GM21576 (cell line): ENCODE results near the gene GUCY2D.

Experiments used
- ATAC-seq: cut with Tn5 transposase; IDR thresholded peaks from one replicate; pipeline ENCODE4 v1.9.1; 2021; ENCODE audit warnings: mild to moderate bottlenecking, moderate library complexity; ENCODE audit not compliant: unreplicated experiment

GUCY2D gene

DNA sequence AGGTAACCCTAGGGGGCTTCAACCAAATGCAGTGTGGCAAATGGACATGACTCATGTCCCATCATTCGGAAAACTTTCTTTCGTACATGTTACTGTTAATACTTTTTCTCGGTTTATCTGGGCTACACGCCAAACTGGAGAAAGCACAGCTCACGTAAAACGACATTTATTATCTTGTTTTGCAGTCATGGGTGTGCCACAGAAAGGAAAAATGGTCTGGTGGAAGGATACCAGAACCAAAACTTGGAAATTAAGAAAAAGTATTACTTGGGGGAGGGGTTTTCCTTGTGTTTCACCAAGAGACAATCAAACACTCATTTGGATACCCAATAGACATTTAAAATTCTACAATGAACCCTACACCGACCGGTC is 60.0 kb downstream of the GUCY2D start:
- ATAC-seq: no peak

DNA sequence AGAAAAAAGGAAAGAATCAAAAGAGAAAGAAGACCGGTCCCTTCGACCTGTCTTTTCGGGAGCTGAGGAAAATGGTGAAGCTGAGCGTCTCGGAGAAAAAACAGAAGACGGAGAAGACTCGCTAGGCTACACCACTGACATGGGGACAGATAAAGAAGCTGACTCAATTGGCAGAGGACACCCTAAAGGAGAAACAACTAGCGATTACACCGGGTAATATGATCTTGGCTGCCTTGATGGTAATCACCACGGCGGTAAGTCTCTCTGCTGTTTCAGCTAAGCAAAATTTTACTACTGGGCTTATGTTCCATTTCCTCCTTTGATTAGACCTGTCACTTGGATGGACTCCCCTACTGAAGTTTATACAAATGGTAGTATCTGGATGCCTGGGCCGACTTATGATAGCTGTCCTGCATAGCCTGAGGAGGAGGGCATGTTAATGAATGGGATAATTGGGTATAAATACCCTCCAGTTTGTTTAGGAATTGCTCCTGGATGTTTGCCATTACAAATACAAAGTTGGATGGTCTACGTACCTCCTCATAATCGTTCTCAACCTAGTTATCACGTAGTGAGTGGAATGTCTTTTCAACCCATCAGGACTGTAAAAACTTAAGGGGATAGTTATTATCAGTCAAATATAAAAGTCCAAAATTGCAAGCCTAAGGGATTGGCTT is 60.5 kb downstream of the GUCY2D start:
- ATAC-seq: no peak

DNA sequence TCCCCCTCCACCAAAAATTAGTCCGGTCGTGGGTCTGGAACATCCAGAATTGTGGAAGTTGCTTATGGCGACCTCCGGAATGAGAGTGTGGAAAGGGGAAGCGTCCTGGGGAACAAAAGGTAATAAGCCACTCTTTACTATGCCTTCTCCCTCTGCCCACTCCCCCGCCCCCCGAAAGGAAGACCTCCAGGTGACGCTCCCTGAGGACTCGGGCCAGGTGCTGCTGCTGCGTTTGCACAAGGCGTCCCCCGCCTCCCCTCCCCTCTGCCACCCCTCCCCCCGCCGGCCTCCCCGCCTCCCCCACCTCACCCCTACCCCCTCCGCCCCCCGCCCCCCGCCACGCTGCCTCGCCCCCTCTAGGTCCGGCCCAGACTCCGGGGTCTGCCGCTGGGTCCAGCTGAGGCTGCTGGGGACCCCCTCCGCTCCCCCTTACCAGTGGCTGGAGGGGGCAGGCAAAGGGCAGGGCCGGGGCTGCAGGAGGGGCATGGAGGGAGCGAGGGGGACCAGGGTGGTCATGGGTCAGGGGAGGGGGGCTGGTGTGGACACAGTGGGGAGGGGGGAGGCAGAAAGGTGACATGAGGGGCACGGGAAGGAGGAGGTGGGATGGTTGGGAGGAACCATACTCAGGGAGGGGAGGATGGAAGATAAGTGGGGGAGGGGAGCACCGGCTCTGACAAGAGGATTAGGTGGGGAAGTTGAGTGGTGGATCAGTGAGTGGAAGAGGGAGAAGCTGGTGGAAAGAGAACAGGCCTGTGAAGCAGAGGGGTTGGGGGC is 61.5 kb downstream of the GUCY2D start:
- ATAC-seq: no peak

DNA sequence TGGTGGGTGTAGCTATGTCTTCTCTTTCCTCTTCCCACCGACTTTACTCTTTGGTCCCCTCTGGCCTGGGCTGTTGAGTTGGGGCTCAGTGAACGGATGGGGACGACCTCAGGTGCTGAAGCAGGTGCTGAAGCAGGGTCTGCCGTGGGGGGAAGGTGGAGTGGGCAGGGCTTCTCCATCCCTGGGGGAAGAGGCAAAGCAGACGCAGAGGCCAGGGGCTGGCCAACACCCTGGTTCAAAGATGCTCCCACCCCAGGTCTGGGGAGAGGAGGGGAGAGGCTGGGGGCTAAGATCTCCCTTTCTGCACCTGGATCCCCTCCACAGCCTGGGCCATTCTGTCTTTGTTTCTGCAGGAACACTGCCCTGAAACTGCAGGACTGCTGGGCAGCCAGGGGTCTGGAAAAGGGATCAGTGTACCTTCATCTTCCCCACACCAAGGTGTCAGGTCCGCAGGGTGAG is 62.2 kb downstream of the GUCY2D start:
- ATAC-seq: no peak

DNA sequence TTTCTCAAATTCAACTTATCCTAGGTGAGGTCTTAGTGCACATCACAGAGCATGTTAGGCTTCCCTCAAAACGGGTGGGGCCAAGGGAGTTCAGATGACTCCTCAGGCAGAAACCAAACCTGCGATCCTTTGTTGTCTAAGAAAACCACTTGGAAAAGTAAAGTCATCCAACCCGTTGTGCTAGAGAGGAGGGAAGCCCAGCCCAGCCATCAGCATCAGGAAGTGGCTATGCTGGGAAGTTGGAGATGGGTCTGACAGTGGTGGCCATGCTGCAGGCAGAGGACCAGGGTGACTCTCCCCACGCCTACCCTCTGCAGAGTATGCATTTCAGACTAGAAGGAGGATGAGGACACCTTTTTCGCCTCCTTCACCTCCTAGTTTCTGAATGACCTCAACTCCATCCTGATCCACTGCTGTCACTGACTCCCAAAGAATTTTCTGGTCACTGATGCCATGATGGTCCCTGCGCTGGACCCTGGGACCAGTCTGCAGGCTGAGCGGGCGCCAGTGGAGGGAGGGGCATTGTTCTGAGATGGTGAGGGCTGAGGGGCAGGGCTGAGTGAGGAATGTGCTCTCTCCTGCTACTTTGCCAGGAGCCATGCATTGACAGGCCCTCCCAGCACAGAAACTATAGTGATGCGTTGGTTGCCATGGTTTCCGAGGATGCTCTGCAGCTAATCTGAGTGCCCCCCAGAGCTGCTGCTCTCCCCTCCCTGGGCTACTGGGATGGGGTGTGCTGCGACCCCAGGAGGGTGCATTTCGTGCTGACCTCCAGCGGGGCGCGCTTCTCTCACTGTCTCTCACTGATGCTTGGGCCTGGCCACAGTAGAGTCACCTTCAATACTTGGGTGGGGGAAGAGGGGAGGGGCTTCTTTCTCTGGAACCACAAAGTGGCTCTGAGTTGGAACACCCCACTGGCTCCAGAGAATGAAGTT is 64.7 kb downstream of the GUCY2D start:
- ATAC-seq: no peak

DNA sequence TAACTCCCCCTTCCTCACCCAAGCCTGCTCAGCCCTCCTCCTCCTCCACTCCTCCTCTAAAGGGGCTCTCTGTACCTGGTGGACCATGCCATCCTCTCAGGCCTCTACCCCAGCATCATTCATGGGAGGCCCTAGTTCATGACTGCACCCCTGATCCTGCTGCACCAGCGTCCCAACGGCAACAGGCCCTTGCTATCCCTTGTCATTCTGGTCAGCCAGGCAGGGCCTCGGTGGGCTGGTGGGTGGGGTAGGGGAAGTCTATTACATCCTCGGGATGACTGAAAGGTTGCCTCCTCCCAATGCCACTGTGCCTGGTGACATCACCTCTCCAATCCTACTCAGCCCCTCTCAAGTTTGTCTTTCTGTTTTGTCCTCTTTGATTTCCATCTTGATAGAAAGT is 65.4 kb downstream of the GUCY2D start:
- no peak for ATAC-seq

DNA sequence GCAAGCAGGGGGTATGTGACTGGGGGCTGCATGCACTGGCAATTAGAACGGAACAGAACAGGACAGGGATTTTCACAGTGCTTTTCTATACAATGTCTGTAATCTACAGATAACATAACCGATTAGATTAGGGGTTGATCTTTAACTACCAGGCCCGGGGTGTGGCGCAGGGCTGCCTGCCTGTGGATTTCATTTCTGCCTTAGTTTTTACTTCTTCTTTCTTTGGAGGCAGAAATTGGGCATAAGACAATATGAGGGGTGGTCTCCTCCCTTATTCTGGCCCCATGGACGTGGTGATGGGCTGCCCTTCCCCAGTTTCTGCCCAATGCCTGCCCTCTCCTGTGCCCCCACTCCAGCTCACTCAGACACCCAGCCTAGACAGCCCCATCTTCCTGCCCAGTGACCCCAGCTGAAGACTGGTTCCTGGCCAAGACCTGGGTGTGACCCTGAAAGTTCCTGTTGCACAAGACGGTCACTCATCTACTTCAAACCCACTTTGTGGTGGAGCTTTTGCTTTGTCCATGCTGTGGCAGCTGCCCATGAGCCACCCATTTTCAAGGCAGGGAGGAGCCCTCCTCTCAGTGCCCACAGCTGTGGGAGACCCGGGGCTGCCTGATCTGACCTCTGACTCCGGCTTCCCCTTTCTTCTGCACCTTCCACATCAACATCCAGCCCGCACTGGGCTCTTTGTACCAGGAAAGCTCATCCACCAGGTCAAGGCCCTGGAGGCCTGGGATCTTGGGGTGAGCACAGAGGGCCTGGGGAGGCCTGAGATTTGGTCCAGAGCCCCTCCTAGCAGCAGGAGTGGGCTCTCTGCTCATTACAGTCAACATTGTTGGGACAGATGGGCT is 66.5 kb downstream of the GUCY2D start:
- ATAC-seq: no peak

DNA sequence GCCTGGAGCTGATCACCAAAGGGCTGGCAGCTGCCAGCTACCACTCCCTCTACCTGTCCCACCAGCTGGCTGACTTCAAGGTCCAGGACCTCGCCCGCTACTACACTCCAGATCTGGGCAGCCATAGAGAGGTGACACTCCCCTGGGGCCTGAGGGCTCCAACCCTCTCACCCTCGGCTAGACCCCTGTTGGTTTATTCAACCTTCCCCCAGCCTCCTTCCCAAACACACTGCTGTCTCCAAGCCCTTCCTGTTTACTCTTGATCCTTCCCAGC is 67.1 kb downstream of the GUCY2D start:
- ATAC-seq: no peak
